Right lobe of liver (tissue), 6 donors: ENCODE data around the gene GRIA1. TPM values are rescaled to one million over a fixed set of nuclear protein-coding genes. Genes with fewer than 3 reads are reported as not detected.

ENCODE experiments used
- ATAC-seq, 4 donors: fragments of 200-7000 bp; cut with Tn5 transposase; one replicate each; pipeline ENCODE4 v1.9.1; 2020; ENCODE audit warnings: mild to moderate bottlenecking in 4 of 4, moderate library complexity in 4 of 4
- DNase-seq, 3 donors: peaks; one replicate each; pipeline ENCODE4 v3.0.0-alpha.2; 2020
- H3K27ac ChIP-seq, 3 donors: fragments of 200-600 bp; one replicate each; pipeline ENCODE4 v1.8.0; 2022
- H3K27me3 ChIP-seq, 2 donors: fragments of 200-600 bp; one replicate each; pipeline ENCODE4 v1.8.0; 2022
- H3K36me3 ChIP-seq, 4 donors: fragments of 200-600 bp; sonication (generic) in 1 of 4; one replicate each; pipeline versions ENCODE4 v1.5.1 to v1.8.0; 2017 to 2022; ENCODE audit warnings: control low read depth in 1 of 4
- H3K4me1 ChIP-seq, 4 donors: fragments of 200-600 bp; sonication (generic) in 1 of 4; one replicate each; pipeline versions ENCODE4 v1.5.1 to v1.8.0; 2017 to 2022; ENCODE audit warnings: control low read depth in 1 of 4
- H3K4me3 ChIP-seq, 3 donors: fragments of 200-600 bp; one replicate each; pipeline ENCODE4 v1.8.0; 2022
- H3K9me3 ChIP-seq, 4 donors: fragments of 200-600 bp; sonication (generic) in 1 of 4; one replicate each; pipeline versions ENCODE4 v1.5.1 to v1.8.0; 2017 to 2022; ENCODE audit warnings: control low read depth in 1 of 4
- CTCF ChIP-seq, 4 donors: fragments of 200-600 bp in 3 of 4; fragments of 450-650 bp in 1 of 4; IDR thresholded peaks; one replicate each; pipeline versions ENCODE4 v1.5.1 to v1.8.0; 2016 to 2022; ENCODE audit warnings: antibody characterized with exemption in 4 of 4, mild to moderate bottlenecking in 2 of 4
- POLR2A ChIP-seq: fragments of 450-650 bp; IDR thresholded peaks from one replicate; pipeline ENCODE4 v1.6.1; 2017; ENCODE audit warnings: antibody characterized with exemption, mild to moderate bottlenecking
- WGBS: methylation state at CpG from one replicate; pipeline ENCODE4 v1.1.6; 2018; ENCODE audit warnings: low coverage, low lambda C conversion rate; ENCODE audit not compliant: insufficient coverage; ENCODE audit errors: missing lambda C conversion rate; 5-methylcytosine and 5-hydroxymethylcytosine counted together
- intact Hi-C, 2 donors: fragments of 100-400 bp; cut with DNase I; formaldehyde crosslinking; loops; one replicate each; pipeline versions ENCODE4 v1.11.2 to v1.14.1; 2022
- total RNA-seq, 6 experiments: library from RNA; depleted of rRNA in 2 of 6; stranded (reverse); fragments of >200 nt in 2 of 6; fragmentation: NEBNext Ultra II Directional in 3 of 6; extraction: Animal tissue kit (Norgen Biotek cat#: 25700) in 3 of 6; gene quantifications; one replicate each; pipeline versions ENCODE4 v1.1.0 to v1.2.4, GENCODE V29; 2016 to 2023
- donor health status: DM: no; HTN: yes; CAD: no.
- donor health status: DM: no; HTN: no; CAD: no.
- donor health status: DM: no; HTN: no; CAD: no.
- donor health status: DM: no; HTN: yes; CAD: no.
- donor health status: DM: no; HTN: yes; CAD: no.

GRIA1 gene
- total RNA-seq, 6 experiments from 2014 or later = not detected

- Histone ChIP-seq H3K36me3 (no peaks in the 10 kb centered on the region), H3K4me1 (no peaks in the 10 kb centered on the region), H3K27ac (no peak overlapping the region), H3K9me3 (no peaks in the 10 kb centered on the region), H3K4me3 (no peak overlapping the region), H3K27me3 (no peaks in the 10 kb centered on the region)
- intact Hi-C loops = no loop called here
- DNase-seq (no peak), ATAC-seq (no peak)
- WGBS = 81% methylated on average over 3 of the region's 3 CpGs
- TF ChIP-seq CTCF (IDR thresholded peaks at IDR 0.05) (no peak), POLR2A (no peak)
These were observed 68.5 kb downstream of the GRIA1 start for GRCh38 chr5:153558957-153559356.

GRCh38 chr5:153559926-153560325 lies 69.5 kb downstream of the GRIA1 start:
- 45% methylated on average over 1 of the region's 1 CpG for WGBS
- intact Hi-C loops = no loop called here
- ATAC-seq = no peak

GRCh38 chr5:153562189-153562588 lies 71.7 kb downstream of the GRIA1 start:
- WGBS = 50% methylated on average over 1 of the region's 1 CpG
- DNase-seq (no peak), ATAC-seq (no peak)
- TF ChIP-seq POLR2A (no peak), CTCF (IDR thresholded peaks at IDR 0.05) (no peak)
- intact Hi-C loops = no loop called here
- H3K4me3 ChIP-seq = no peak overlapping the region
- H3K27me3 ChIP-seq = no peaks in the 10 kb centered on the region
- no peak overlapping the region for H3K27ac ChIP-seq
- no peaks in the 10 kb centered on the region for H3K36me3 ChIP-seq
- no peaks in the 10 kb centered on the region for H3K4me1 ChIP-seq
- H3K9me3 ChIP-seq = no peaks in the 10 kb centered on the region

More at GRCh38 chr5:153559926-153560325, 69.5 kb downstream of the GRIA1 start:
- no peaks in the 10 kb centered on the region for H3K27me3 ChIP-seq
- TF ChIP-seq CTCF (IDR thresholded peaks at IDR 0.05) (no peak), POLR2A (no peak)
- no peak overlapping the region for H3K27ac ChIP-seq
- no peaks in the 10 kb centered on the region for H3K9me3 ChIP-seq
- H3K4me3 ChIP-seq = no peak overlapping the region
- H3K36me3 ChIP-seq = no peaks in the 10 kb centered on the region
- no peaks in the 10 kb centered on the region for H3K4me1 ChIP-seq
- DNase-seq = no peak

GRCh38 chr5:153565822-153566221 lies 75.4 kb downstream of the GRIA1 start:
- DNase-seq (no peak), ATAC-seq (no peak)
- Histone ChIP-seq H3K4me1 (no peaks in the 10 kb centered on the region), H3K36me3 (no peaks in the 10 kb centered on the region), H3K27me3 (no peaks in the 10 kb centered on the region), H3K4me3 (no peak overlapping the region), H3K9me3 (no peaks in the 10 kb centered on the region), H3K27ac (no peak overlapping the region)
- TF ChIP-seq POLR2A = no peak
- no peak for TF ChIP-seq CTCF (IDR thresholded peaks at IDR 0.05)
- WGBS = 57% methylated on average over 1 of the region's 1 CpG
- intact Hi-C loops = no loop called here

- no peaks in the 10 kb centered on the region for H3K36me3 ChIP-seq
- DNase-seq = no peak
- no peaks in the 10 kb centered on the region for H3K4me1 ChIP-seq
- TF ChIP-seq CTCF (IDR thresholded peaks at IDR 0.05) (no peak), POLR2A (no peak)
- intact Hi-C loops = no loop called here
- ATAC-seq = no peak
- no peaks in the 10 kb centered on the region for H3K9me3 ChIP-seq
- 36% methylated on average over 1 of the region's 1 CpG for WGBS
- H3K27ac ChIP-seq = no peak overlapping the region
- H3K4me3 ChIP-seq = no peak overlapping the region
- no peaks in the 10 kb centered on the region for H3K27me3 ChIP-seq
These were observed 78.6 kb downstream of the GRIA1 start for GRCh38 chr5:153569036-153569435.
